Endothelial cell of hepatic sinusoid (primary cell): ENCODE measurements around the gene L3MBTL1.

Experiments
- in situ Hi-C: cut with HindIII; loops from 2 replicates; pipeline ENCODE4 v1.10.0; 2017; ENCODE audit warnings: low sequenced_read_pairs

Gene L3MBTL1

GRCh38 chr20:43507150-43508080, at the start of gene L3MBTL1:
TSS of gene L3MBTL1 (plus strand) at chr20:43507697. CDS start at chr20:43513504, 5,807 bp downstream.
- in situ Hi-C loops = no loop called here

GRCh38 chr20:43458422-43458924, 49.0 kb upstream of the L3MBTL1 start:
- in situ Hi-C loops = no loop called here

- in situ Hi-C loops = no loop called here
These were observed 48.2 kb upstream of the L3MBTL1 start for GRCh38 chr20:43459022-43459942.

- in situ Hi-C loops = no loop called here
These were observed 47.2 kb upstream of the L3MBTL1 start for GRCh38 chr20:43460172-43460829.

- in situ Hi-C loops = no loop called here
These were observed 46.7 kb upstream of the L3MBTL1 start for GRCh38 chr20:43460830-43461200.

- in situ Hi-C loops = no loop called here
These were observed 45.4 kb upstream of the L3MBTL1 start for GRCh38 chr20:43461894-43462659.

GRCh38 chr20:43462660-43463526, 44.6 kb upstream of the L3MBTL1 start:
- in situ Hi-C loops = no loop called here

GRCh38 chr20:43463527-43464218, 43.8 kb upstream of the L3MBTL1 start:
- in situ Hi-C loops = no loop called here

GRCh38 chr20:43464219-43464790, 43.2 kb upstream of the L3MBTL1 start:
- in situ Hi-C loops = no loop called here

- in situ Hi-C loops = no loop called here
These were observed 41.9 kb upstream of the L3MBTL1 start for GRCh38 chr20:43465625-43465943.

GRCh38 chr20:43467589-43467988, 39.9 kb upstream of the L3MBTL1 start:
- in situ Hi-C loops = no loop called here

GRCh38 chr20:43472671-43473380, 34.7 kb upstream of the L3MBTL1 start:
- in situ Hi-C loops = no loop called here

- in situ Hi-C loops = no loop called here
These were observed 34.2 kb upstream of the L3MBTL1 start for GRCh38 chr20:43473381-43473704.

GRCh38 chr20:43477193-43477592, 30.3 kb upstream of the L3MBTL1 start:
- in situ Hi-C loops = no loop called here

GRCh38 chr20:43477619-43478018, 29.9 kb upstream of the L3MBTL1 start:
- in situ Hi-C loops = no loop called here

- in situ Hi-C loops = no loop called here
These were observed 17.5 kb upstream of the L3MBTL1 start for GRCh38 chr20:43490038-43490437.

GRCh38 chr20:43492101-43492500, 15.4 kb upstream of the L3MBTL1 start:
- in situ Hi-C loops = no loop called here

- in situ Hi-C loops = no loop called here
These were observed 12.1 kb upstream of the L3MBTL1 start for GRCh38 chr20:43495388-43495787.
